IMR-90 (cell line): Measurements from ENCODE around the gene CLK4. TPM values are rescaled to one million over a fixed set of nuclear protein-coding genes. Genes with fewer than 3 reads are reported as not detected.
A peak's percentile ranks its signal among the peaks of the same experiment; 100 is the strongest.

ENCODE experiments used
- ATAC-seq: fragments of 200-7000 bp; cut with Tn5 transposase; 2 replicates; pipeline ENCODE4 v1.9.1; 2020; ENCODE audit warnings: low read depth, mild to moderate bottlenecking, moderate library complexity
- BruUV-seq: library from RNA; stranded (reverse); fragments of 400-500 nt; replicated peaks from 2 replicates; lab custom pipeline; 2021; lab: Mats Ljungman, UMichigan
- CTCF ChIA-PET: fragments of 300-600 bp; formaldehyde crosslinking; extraction: SDS; loops from one replicate; lab custom pipeline; 2021; ENCODE audit warnings: antibody characterized with exemption; lab: Yijun Ruan, JAX
- POLR2A ChIA-PET: fragments of 300-600 bp; sonication (Branson Sonifier 250); formaldehyde crosslinking; loops from one replicate; lab custom pipeline; 2022; ENCODE audit warnings: antibody characterized with exemption; ENCODE audit not compliant: unreplicated experiment; lab: Charles Lee
- DNase-seq: peaks from one replicate; pipeline ENCODE4 v3.0.0; 2013
- H2AFZ ChIP-seq: replicated peaks from 2 replicates; pipeline ENCODE3; 2013; ENCODE audit warnings: low read length, mild to moderate bottlenecking; ENCODE audit not compliant: poor library complexity
- H2AK5ac ChIP-seq: 2 replicates; pipeline ENCODE4 v1.6.1; 2013; ENCODE audit warnings: low read depth, low read length, inconsistent platforms
- H2AK9ac ChIP-seq: replicated peaks from 2 replicates; pipeline ENCODE3; 2013; ENCODE audit warnings: mild to moderate bottlenecking, low read depth, low read length, moderate library complexity; ENCODE audit not compliant: poor library complexity
- H2BK120ac ChIP-seq: 2 replicates; pipeline ENCODE4 v1.6.1; 2013; ENCODE audit warnings: low read depth, low read length, inconsistent platforms
- H2BK15ac ChIP-seq: 3 replicates; pipeline ENCODE4 v1.6.1; 2013; ENCODE audit warnings: low read depth, low read length, inconsistent platforms
- H2BK20ac ChIP-seq: 2 replicates; pipeline ENCODE4 v1.6.1; 2013; ENCODE audit warnings: low read depth, mild to moderate bottlenecking, inconsistent platforms, low read length, moderate library complexity
- H2BK5ac ChIP-seq: 2 replicates; pipeline ENCODE4 v1.6.1; 2013; ENCODE audit warnings: mild to moderate bottlenecking, low read depth, low read length, inconsistent platforms; ENCODE audit not compliant: poor library complexity, severe bottlenecking
- H3K14ac ChIP-seq: replicated peaks from 2 replicates; pipeline ENCODE4 v1.6.1; 2013; ENCODE audit warnings: low read depth, low read length, inconsistent platforms
- H3K18ac ChIP-seq: 2 replicates; pipeline ENCODE4 v1.6.1; 2013; ENCODE audit warnings: low read depth, low read length, control low read depth
- H3K23ac ChIP-seq: 2 replicates; pipeline ENCODE4 v1.6.1; 2013; ENCODE audit warnings: low read depth, low read length, inconsistent platforms
- H3K27ac ChIP-seq: 2 replicates; pipeline ENCODE4 v1.5.1; 2013; ENCODE audit warnings: mild to moderate bottlenecking, control low read depth, low read length; ENCODE audit not compliant: insufficient read depth
- H3K27me3 ChIP-seq: 2 replicates; pipeline ENCODE4 v1.6.1; 2013; ENCODE audit warnings: low read length; ENCODE audit not compliant: control insufficient read depth, insufficient read depth
- H3K36me3 ChIP-seq: 2 replicates; pipeline ENCODE4 v1.6.1; 2013; ENCODE audit warnings: low read length, mixed read lengths; ENCODE audit not compliant: control insufficient read depth, insufficient read depth
- H3K4ac ChIP-seq: 2 replicates; pipeline ENCODE4 v1.6.1; 2013; ENCODE audit warnings: low read depth, low read length, inconsistent platforms
- H3K4me1 ChIP-seq: 2 replicates; pipeline ENCODE4 v1.6.1; 2013; ENCODE audit warnings: low read length, mixed read lengths; ENCODE audit not compliant: control insufficient read depth, insufficient read depth
- H3K4me2 ChIP-seq: 2 replicates; pipeline ENCODE4 v1.6.1; 2013; ENCODE audit warnings: low read depth, mild to moderate bottlenecking, control low read depth, low read length, moderate library complexity
- H3K4me3 ChIP-seq: 2 replicates; pipeline ENCODE4 v1.5.1; 2013; ENCODE audit warnings: low read depth, mild to moderate bottlenecking, control low read depth, low read length, moderate library complexity; ENCODE audit not compliant: insufficient read depth
- H3K56ac ChIP-seq: 2 replicates; pipeline ENCODE4 v1.6.1; 2013; ENCODE audit warnings: low read length, inconsistent platforms; ENCODE audit not compliant: insufficient read depth; ENCODE audit errors: extremely low read depth
- H3K79me1 ChIP-seq, 2 experiments: 2 replicates each; pipeline ENCODE4 v1.6.1; 2013; ENCODE audit warnings: low read length in 2 of 2, inconsistent platforms in 1 of 2, low read depth in 1 of 2
- H3K9ac ChIP-seq: 2 replicates; pipeline ENCODE4 v1.6.1; 2013; ENCODE audit warnings: low read depth, low read length, control low read depth
- H3K9me1 ChIP-seq: 2 replicates; pipeline ENCODE4 v1.6.1; 2013; ENCODE audit warnings: low read length, inconsistent platforms; ENCODE audit not compliant: insufficient read depth
- H3K9me3 ChIP-seq: 2 replicates; pipeline ENCODE4 v1.6.1; 2013; ENCODE audit warnings: low read length; ENCODE audit not compliant: control insufficient read depth, insufficient read depth
- H4K20me1 ChIP-seq: 2 replicates; pipeline ENCODE4 v1.6.1; 2013; ENCODE audit warnings: low read length, inconsistent platforms; ENCODE audit not compliant: insufficient read depth
- H4K5ac ChIP-seq: 2 replicates; pipeline ENCODE4 v1.6.1; 2013; ENCODE audit warnings: mild to moderate bottlenecking, low read depth, low read length, control low read depth
- H4K8ac ChIP-seq, 2 experiments: 2 replicates each; pipeline ENCODE4 v1.6.1; 2013; ENCODE audit warnings: low read depth in 2 of 2, low read length in 2 of 2, control low read depth in 1 of 2, inconsistent platforms in 1 of 2
- H4K91ac ChIP-seq: 2 replicates; pipeline ENCODE4 v1.6.1; 2013; ENCODE audit warnings: low read depth, low read length, inconsistent platforms; ENCODE audit not compliant: insufficient read depth
- CEBPB ChIP-seq: IDR thresholded peaks from 2 replicates; pipeline ENCODE4 v1.6.1; 2012; ENCODE audit warnings: low read depth, low read length, improper control_type of control experiment
- CHD1 ChIP-seq: IDR thresholded peaks from 2 replicates; pipeline ENCODE4 v1.6.1; 2012; ENCODE audit warnings: low read depth, low read length, improper control_type of control experiment
- CTCF ChIP-seq: conservative IDR thresholded peaks from 2 replicates; pipeline ENCODE4 v1.5.1; 2012; ENCODE audit warnings: mild to moderate bottlenecking, low read depth, low read length, improper control_type of control experiment
- FOS ChIP-seq: fragments of 150-350 bp; IDR thresholded peaks from 2 replicates; pipeline ENCODE4 v1.6.1; 2016; ENCODE audit warnings: low read depth, low read length
- MAFK ChIP-seq: IDR thresholded peaks from 2 replicates; pipeline ENCODE4 v1.6.1; 2012; ENCODE audit warnings: low read depth, low read length, improper control_type of control experiment
- MAZ ChIP-seq: IDR thresholded peaks from 2 replicates; pipeline ENCODE4 v1.6.1; 2012; ENCODE audit warnings: low read depth, mild to moderate bottlenecking, low read length, improper control_type of control experiment, moderate library complexity, borderline replicate concordance
- MXI1 ChIP-seq: IDR thresholded peaks from 2 replicates; pipeline ENCODE4 v1.6.1; 2012; ENCODE audit warnings: low read depth, mild to moderate bottlenecking, low read length, moderate library complexity, borderline replicate concordance
- NFE2L2 ChIP-seq: fragments of 150-350 bp; IDR thresholded peaks from 2 replicates; pipeline ENCODE4 v1.6.1; 2016; ENCODE audit warnings: low read depth, mild to moderate bottlenecking, low read length
- RAD21 ChIP-seq: IDR thresholded peaks from 2 replicates; pipeline ENCODE4 v1.6.1; 2012; ENCODE audit warnings: low read length, improper control_type of control experiment
- RCOR1 ChIP-seq: IDR thresholded peaks from 2 replicates; pipeline ENCODE4 v1.6.1; 2012; ENCODE audit warnings: mild to moderate bottlenecking, low read length, improper control_type of control experiment; ENCODE audit not compliant: insufficient replicate concordance
- RFX5 ChIP-seq: IDR thresholded peaks from 2 replicates; pipeline ENCODE4 v1.8.0; 2012; ENCODE audit warnings: low read depth, mild to moderate bottlenecking, low read length, moderate library complexity
- USF2 ChIP-seq: fragments of 150-350 bp; IDR thresholded peaks from 2 replicates; pipeline ENCODE4 v1.6.1; 2017; ENCODE audit warnings: mild to moderate bottlenecking, antibody characterized with exemption, low read length, low read depth
- WGBS, 2 experiments: methylation state at CpG; one replicate each; pipeline versions ENCODE4 v1.1.5 to v1.1.7; 2013; ENCODE audit warnings: missing lambda C conversion rate in 2 of 2; ENCODE audit not compliant: insufficient read length in 1 of 2; ENCODE audit errors: extremely low coverage in 2 of 2; 5-methylcytosine and 5-hydroxymethylcytosine counted together
- dilution Hi-C: fragments of 300-500 bp; cut with HindIII; formaldehyde crosslinking; loops from one replicate; pipeline ENCODE4 v1.14.3; 2018; ENCODE audit warnings: low sequenced_read_pairs; ENCODE audit not compliant: unreplicated experiment
- in situ Hi-C: fragments of 300-500 bp; cut with MboI; formaldehyde crosslinking; loops from 3 replicates; pipeline ENCODE4 v1.14.3; 2019; ENCODE audit warnings: low sequenced_read_pairs, inconsistent platforms, mixed read lengths
- intact Hi-C: fragments of 100-400 bp; cut with micrococcal nuclease; formaldehyde crosslinking; loops from 2 replicates; pipeline ENCODE4 v1.10.0; 2022
- polyA plus RNA-seq, 3 experiments: library from polyadenylated mRNA; depleted of rRNA; stranded (reverse); fragments of >200 nt; gene quantifications; 2 replicates each; pipeline ENCODE4 v1.2.3, GENCODE V29; 2012; ENCODE audit warnings: low replicate concordance in 1 of 3
- total RNA-seq: library from RNA; depleted of rRNA; stranded (reverse); fragments of >200 nt; gene quantifications from 2 replicates; pipeline ENCODE4 v1.2.3, GENCODE V29; 2012

Gene CLK4
- total and polyA plus RNA-seq, 2 of the 4 experiments (the other 2 are of a cell fraction) = 8.2 to 11.9 TPM

GRCh38 chr5:178630475-178630930 is 3.7 kb upstream of the CLK4 start:
- ATAC-seq (no peak), DNase-seq (peak; percentile 16)
- Histone ChIP-seq H3K18ac (no peak overlapping the region), H3K27ac (no peak overlapping the region), H2BK20ac (no peak overlapping the region), H3K56ac (no peak overlapping the region), H2BK120ac (no peak overlapping the region), H3K27me3 (no peaks in the 10 kb centered on the region; the same call in none of the 2 replicates), H3K9me1 (no peaks in the 10 kb centered on the region), H4K20me1 (peaks cover 10% of the 10 kb centered on the region), H3K14ac (no peak overlapping the region), H4K8ac (no peak overlapping the region), H3K23ac (no peak overlapping the region), H4K5ac (no peak overlapping the region), H2BK15ac (no peak overlapping the region), H3K79me1 (peaks cover 0 to 4% of the 10 kb centered on the region in 2 experiments; a peak in 1 of 4 replicates), H2BK5ac (no peak overlapping the region), H3K4me1 (no peaks in the 10 kb centered on the region), H3K4me2 (no peak overlapping the region; the same call in 1 of the 2 replicates), H4K91ac (no peak overlapping the region), H2AFZ (peak overlapping the region; percentile 4), H3K4ac (no peak overlapping the region), H3K4me3 (no peak overlapping the region), H3K9me3 (no peaks in the 10 kb centered on the region), H3K9ac (no peak overlapping the region), H2AK9ac (no peak overlapping the region), H2AK5ac (no peak overlapping the region), H3K36me3 (no peaks in the 10 kb centered on the region)
- CTCF ChIA-PET = no interaction called here
- intact Hi-C loops (no loop called here), in situ Hi-C loops (no loop called here), dilution Hi-C loops (no loop called here)
- POLR2A ChIA-PET = no interaction called here
- WGBS, 2 experiments = no CpG with 5 or more reads among the region's 4 CpGs
- BruUV-seq = no TSS peak
- no peak for TF ChIP-seq CTCF
- no peak for TF ChIP-seq RAD21
- no peak for TF ChIP-seq MAZ
- no peak for TF ChIP-seq RCOR1
- no peak for TF ChIP-seq RFX5
- no peak for TF ChIP-seq CHD1
- no peak for TF ChIP-seq NFE2L2
- no peak for TF ChIP-seq MAFK
- no peak for TF ChIP-seq MXI1
- no peak for TF ChIP-seq USF2
- TF ChIP-seq CEBPB = no peak
- TF ChIP-seq FOS = no peak
